HepG2 (cell line): ENCODE results near the gene MTA2. TPM values are rescaled to one million over a fixed set of nuclear protein-coding genes. Genes with fewer than 3 reads are reported as not detected.
A peak's percentile ranks its signal among the peaks of the same experiment; 100 is the strongest.
"Not testable (repeated sequence)": the region's sequence is repeated elsewhere in the genome, so short reads cannot be mapped to it uniquely, and the experiment has no call there.

Source experiments
- ATAC-seq: fragments of 200-7000 bp; cut with Tn5 transposase; 3 replicates; pipeline ENCODE4 v1.9.1; 2020; ENCODE audit warnings: mild to moderate bottlenecking, moderate library complexity
- BruUV-seq: library from RNA; stranded (reverse); fragments of 400-500 nt; replicated peaks from 2 replicates; lab custom pipeline; 2021; lab: Mats Ljungman, UMichigan
- CTCF ChIA-PET: fragments of 300-600 bp; formaldehyde crosslinking; extraction: SDS; loops from one replicate; lab custom pipeline; 2021; ENCODE audit warnings: low total read pairs, inconsistent platforms, low intra/inter-chr PET ratio; lab: Yijun Ruan, JAX
- POLR2A ChIA-PET: fragments of 350-600 bp; sonication (Branson Sonifier 250); formaldehyde crosslinking; loops from one replicate; lab custom pipeline; 2020; ENCODE audit warnings: antibody characterized with exemption, inconsistent platforms; lab: Yijun Ruan, JAX
- DNase-seq: peaks from one replicate; pipeline ENCODE4 v3.0.0-alpha.2; 2015; ENCODE audit warnings: low spot score
- FAIRE-seq: peaks from 3 replicates; lab custom pipeline; 2011; peaks lifted over from hg19 to GRCh38; lab: Jason Lieb, UNC
- H2AFZ ChIP-seq: one replicate; pipeline ENCODE4 v1.6.1; 2011; ENCODE audit warnings: low read length, inconsistent platforms
- H3K27ac ChIP-seq: fragments of 300-600 bp; 3 replicates; pipeline ENCODE4 v1.8.0; 2011; ENCODE audit warnings: mixed run types, mild to moderate bottlenecking, mixed read lengths, low read length, inconsistent platforms; ENCODE audit not compliant: insufficient read depth; ENCODE audit errors: extremely low read length
- H3K27me3 ChIP-seq, 2 experiments: fragments of 200-600 bp in 1 of 2; 2 replicates in 1 of 2; 3 replicates in 1 of 2; pipeline versions ENCODE4 v1.6.0 to v1.8.0; 2011; ENCODE audit warnings: low read length in 2 of 2, mild to moderate bottlenecking in 2 of 2, moderate library complexity in 2 of 2, inconsistent platforms in 1 of 2; ENCODE audit not compliant: insufficient read depth in 2 of 2, control insufficient read depth in 1 of 2
- H3K36me3 ChIP-seq, 2 experiments: fragments of 200-600 bp in 1 of 2; replicated peaks in 1 of 2; 2 replicates in 1 of 2; 3 replicates in 1 of 2; pipeline versions ENCODE4 v1.5.1 to v1.8.0; 2011; ENCODE audit warnings: low read length in 2 of 2, inconsistent platforms in 1 of 2; ENCODE audit not compliant: insufficient read depth in 2 of 2, control insufficient read depth in 1 of 2
- H3K4me1 ChIP-seq: 2 replicates; pipeline ENCODE4 v1.5.1; 2012; ENCODE audit warnings: low read length, inconsistent platforms; ENCODE audit not compliant: insufficient read depth
- H3K4me2 ChIP-seq: 2 replicates; pipeline ENCODE4 v1.6.0; 2011; ENCODE audit warnings: low read depth, low read length, inconsistent platforms
- H3K4me3 ChIP-seq, 3 experiments: fragments of 200-600 bp in 1 of 3; sonication (generic), shearing (Covaris generic) in 1 of 3; replicated peaks in 1 of 3; 2 replicates each; pipeline ENCODE4 v1.5.1; 2011 to 2016; ENCODE audit warnings: low read length in 3 of 3, inconsistent platforms in 2 of 3, low read depth in 2 of 3, mild to moderate bottlenecking in 2 of 3, control low read depth in 1 of 3, mixed read lengths in 1 of 3; ENCODE audit not compliant: insufficient read depth in 1 of 3
- H3K79me2 ChIP-seq: one replicate; pipeline ENCODE4 v1.6.1; 2011; ENCODE audit warnings: low read length, inconsistent platforms; ENCODE audit not compliant: insufficient read depth
- H3K9ac ChIP-seq: 2 replicates; pipeline ENCODE4 v1.6.0; 2011; ENCODE audit warnings: mild to moderate bottlenecking, low read depth, low read length, inconsistent platforms; ENCODE audit not compliant: insufficient read depth
- H3K9me3 ChIP-seq: 2 replicates; pipeline ENCODE4 v1.5.1; 2012; ENCODE audit warnings: mild to moderate bottlenecking, low read length
- H4K20me1 ChIP-seq: 2 replicates; pipeline ENCODE4 v1.6.0; 2011; ENCODE audit warnings: inconsistent platforms, mild to moderate bottlenecking, low read length, moderate library complexity; ENCODE audit not compliant: insufficient read depth
- FOXA1 ChIP-seq, 2 experiments: fragments of 450-650 bp in 1 of 2; sonication (generic) in 1 of 2; formaldehyde crosslinking in 1 of 2; IDR thresholded peaks; 2 replicates each; pipeline versions ENCODE4 v1.4.0 to v1.6.1; 2016 to 2020; ENCODE audit warnings: missing genetic modification reagents in 1 of 2
- GATA4 ChIP-seq: sonication (generic); IDR thresholded peaks from 2 replicates; pipeline ENCODE4 v1.6.1; 2016; ENCODE audit warnings: antibody characterized with exemption, low read depth, borderline replicate concordance
- MEIS2 ChIP-seq: sonication (generic); formaldehyde crosslinking; IDR thresholded peaks from 2 replicates; pipeline ENCODE4 v1.9.0; 2021; ENCODE audit warnings: mild to moderate bottlenecking, missing genetic modification reagents
- TGIF2 ChIP-seq: IDR thresholded peaks from 2 replicates; pipeline ENCODE4 v1.6.1; 2016; ENCODE audit warnings: control low read depth, missing compliant biosample characterization
- XRCC5 ChIP-seq: fragments of 200-400 bp; formaldehyde crosslinking; optimal IDR thresholded peaks from 2 replicates; pipeline ENCODE3; 2017; ENCODE audit warnings: mild to moderate bottlenecking, low read length
- ZNF552 ChIP-seq: sonication (generic); formaldehyde crosslinking; IDR thresholded peaks from 2 replicates; pipeline ENCODE4 v1.9.0; 2022; ENCODE audit warnings: missing genetic modification reagents, mild to moderate bottlenecking, borderline replicate concordance
- ZNF737 ChIP-seq: sonication (generic); formaldehyde crosslinking; IDR thresholded peaks from 2 replicates; pipeline ENCODE4 v1.5.0; 2020; ENCODE audit warnings: missing genetic modification reagents, mild to moderate bottlenecking, borderline replicate concordance
- WGBS: methylation state at CpG from one replicate; pipeline ENCODE4 v1.1.6; 2017; ENCODE audit warnings: low lambda C conversion rate; 5-methylcytosine and 5-hydroxymethylcytosine counted together
- in situ Hi-C: cut with HindIII; loops from 2 replicates; pipeline ENCODE4 v1.10.0; 2017; ENCODE audit warnings: low pct_unique_long_range_greater_than_20kb; ENCODE audit not compliant: extremely low pct_ligation_motif_present
- intact Hi-C: fragments of 100-400 bp; cut with micrococcal nuclease; formaldehyde crosslinking; loops from one replicate; pipeline ENCODE4 v1.10.0; 2022; ENCODE audit not compliant: unreplicated experiment
- polyA plus RNA-seq, 8 experiments: library from polyadenylated mRNA; depleted of rRNA in 3 of 8; stranded (reverse) in 7 of 8; unstranded in 1 of 8; fragments of >200 nt; fragmentation: Illumina TruSeq in 4 of 8; extraction: Trizol in 4 of 8; gene quantifications; 2 replicates each; pipeline versions ENCODE4 v1.2.1 to v1.2.3, GENCODE V29; 2011 to 2016; ENCODE audit warnings: low read depth in 4 of 8, missing spikeins in 1 of 8, mixed read lengths in 1 of 8; ENCODE audit not compliant: insufficient read depth in 1 of 8
- total RNA-seq, 5 experiments: library from RNA; depleted of rRNA; stranded (reverse); fragments of >200 nt; fragmentation: Illumina TruSeq; extraction: Trizol; gene quantifications; 2 replicates each; pipeline ENCODE4 v1.2.3, GENCODE V29; 2016; ENCODE audit warnings: low read depth in 1 of 5
- TF ChIP-seq, protein P1 (sequence below): fragments of 450-650 bp; IDR thresholded peaks from 2 replicates; pipeline ENCODE4 v1.6.1; 2017

MTA2 gene
- total and polyA plus RNA-seq, 2 of the 13 experiments (the other 11 are each of a cell fraction or from before 2014, with no cell fraction given) = 14.0 to 70.0 TPM

GRCh38 chr11:62561677-62562230 is 39.9 kb downstream of the MTA2 start:
- Histone ChIP-seq H3K4me1 (peaks cover 71% of the 10 kb centered on the region), H4K20me1 (peaks cover 22% of the 10 kb centered on the region), H3K36me3 (peaks cover 10 to 77% of the 10 kb centered on the region in 2 experiments), H3K79me2 (peaks cover 17% of the 10 kb centered on the region)
- H3K4me3 ChIP-seq, H2AFZ ChIP-seq, H3K4me2 ChIP-seq, H3K9me3 ChIP-seq, DNase-seq, H3K9ac ChIP-seq, H3K27me3 ChIP-seq, BruUV-seq, ATAC-seq, H3K27ac ChIP-seq, FAIRE-seq, in situ Hi-C loops: not testable (repeated sequence)
- ChIA-PET POLR2A (interaction anchor here (0.7 to 2.3 kb wide), 7 partner anchors 12 to 279 kb away, joined by 3 to 22 read pairs (median 5); partner anchors contain the start of genes C11orf98, CSKMT and EEF1G), CTCF (interaction anchor here (0.6 to 2.9 kb wide), 3 partner anchors 48 to 167 kb away, joined by 3 to 32 read pairs (median 19); no protein-coding TSS in a partner anchor)
- 98% methylated on average over 3 of the region's 3 CpGs for WGBS
- intact Hi-C loops = loop anchor here (2.0 kb wide), 2 partner anchors 19 to 167 kb away; no protein-coding TSS in a partner anchor

- Histone ChIP-seq H3K4me1 (peaks cover 71% of the 10 kb centered on the region), H4K20me1 (peaks cover 19% of the 10 kb centered on the region), H3K9me3 (no peaks in the 10 kb centered on the region), H3K9ac (no peak overlapping the region), H3K79me2 (peaks cover 12% of the 10 kb centered on the region), H3K27me3 (no peaks in the 10 kb centered on the region), H3K4me3 (no peak overlapping the region), H3K27ac (peak overlapping the region; percentile 55), H2AFZ (no peak overlapping the region), H3K4me2 (no peak overlapping the region), H3K36me3 (peaks cover 10 to 66% of the 10 kb centered on the region in 2 experiments)
- peak; percentile 77 for FAIRE-seq
- DNase-seq = peak; percentile 91
- in situ Hi-C loops = no loop called here
- intact Hi-C loops = loop anchor here (1.0 to 2.0 kb wide), 3 partner anchors 18 to 166 kb away; no protein-coding TSS in a partner anchor
- ATAC-seq = peak; percentile 89
- ChIA-PET POLR2A (interaction anchor here (0.7 to 2.3 kb wide), 12 partner anchors 9 to 281 kb away, joined by 3 to 22 read pairs (median 5); partner anchors contain the start of genes AHNAK, C11orf98, CSKMT and EEF1G), CTCF (interaction anchor here (0.7 to 2.9 kb wide), 9 partner anchors 12 to 180 kb away, joined by 3 to 32 read pairs (median 4); no protein-coding TSS in a partner anchor)
- WGBS = 78% methylated on average over 2 of the region's 2 CpGs
- no TSS peak for BruUV-seq
- no peak for TF ChIP-seq ZNF737
- no peak for TF ChIP-seq ZNF552
- no peak for TF ChIP-seq GATA4
- no peak for TF ChIP-seq MEIS2 (CRISPR knock-in tag)
- no peak for TF ChIP-seq TGIF2 (CRISPR knock-in tag)
- no peak for TF ChIP-seq FOXA1 (IDR thresholded peaks at IDR 0.05)
- 0 out of 2 replicates have a peak, but pooled peaks have one; percentile 13 for TF ChIP-seq FOXA1 (CRISPR knock-in tag; IDR thresholded peaks at IDR 0.05)
- TF ChIP-seq, protein P1, sequence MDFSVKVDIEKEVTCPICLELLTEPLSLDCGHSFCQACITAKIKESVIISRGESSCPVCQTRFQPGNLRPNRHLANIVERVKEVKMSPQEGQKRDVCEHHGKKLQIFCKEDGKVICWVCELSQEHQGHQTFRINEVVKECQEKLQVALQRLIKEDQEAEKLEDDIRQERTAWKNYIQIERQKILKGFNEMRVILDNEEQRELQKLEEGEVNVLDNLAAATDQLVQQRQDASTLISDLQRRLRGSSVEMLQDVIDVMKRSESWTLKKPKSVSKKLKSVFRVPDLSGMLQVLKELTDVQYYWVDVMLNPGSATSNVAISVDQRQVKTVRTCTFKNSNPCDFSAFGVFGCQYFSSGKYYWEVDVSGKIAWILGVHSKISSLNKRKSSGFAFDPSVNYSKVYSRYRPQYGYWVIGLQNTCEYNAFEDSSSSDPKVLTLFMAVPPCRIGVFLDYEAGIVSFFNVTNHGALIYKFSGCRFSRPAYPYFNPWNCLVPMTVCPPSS = no peak
- peak; percentile 86 for TF ChIP-seq XRCC5
These were observed 41.0 kb downstream of the MTA2 start for GRCh38 chr11:62560566-62561103.
